ENCODE measurements around the gene OPCML.

DNA sequence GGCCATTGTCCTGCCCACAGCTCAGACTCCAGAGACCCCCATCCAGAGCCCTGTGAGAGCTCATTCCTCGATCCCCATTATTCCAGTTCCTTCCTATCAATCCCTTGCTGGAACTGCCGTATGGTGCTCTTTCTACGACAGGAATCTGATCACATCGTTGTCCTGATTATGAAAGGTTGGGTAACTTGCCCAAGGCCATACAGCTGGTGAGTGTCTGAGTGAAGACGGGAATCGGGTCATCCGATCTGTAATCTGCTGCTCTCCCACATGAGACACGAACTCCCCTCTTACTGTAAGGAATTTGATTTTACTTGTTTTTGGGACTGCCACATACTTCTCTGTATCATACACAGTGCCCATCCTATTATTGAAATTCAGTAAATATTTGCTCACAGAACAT, 149.1 kb downstream of the OPCML start:
- TF ChIP-seq EZH2phosphoT487 (IDR thresholded peaks at IDR 0.05; ENCODE audit: borderline replicate concordance) = no peak
- TF ChIP-seq, protein P1, sequence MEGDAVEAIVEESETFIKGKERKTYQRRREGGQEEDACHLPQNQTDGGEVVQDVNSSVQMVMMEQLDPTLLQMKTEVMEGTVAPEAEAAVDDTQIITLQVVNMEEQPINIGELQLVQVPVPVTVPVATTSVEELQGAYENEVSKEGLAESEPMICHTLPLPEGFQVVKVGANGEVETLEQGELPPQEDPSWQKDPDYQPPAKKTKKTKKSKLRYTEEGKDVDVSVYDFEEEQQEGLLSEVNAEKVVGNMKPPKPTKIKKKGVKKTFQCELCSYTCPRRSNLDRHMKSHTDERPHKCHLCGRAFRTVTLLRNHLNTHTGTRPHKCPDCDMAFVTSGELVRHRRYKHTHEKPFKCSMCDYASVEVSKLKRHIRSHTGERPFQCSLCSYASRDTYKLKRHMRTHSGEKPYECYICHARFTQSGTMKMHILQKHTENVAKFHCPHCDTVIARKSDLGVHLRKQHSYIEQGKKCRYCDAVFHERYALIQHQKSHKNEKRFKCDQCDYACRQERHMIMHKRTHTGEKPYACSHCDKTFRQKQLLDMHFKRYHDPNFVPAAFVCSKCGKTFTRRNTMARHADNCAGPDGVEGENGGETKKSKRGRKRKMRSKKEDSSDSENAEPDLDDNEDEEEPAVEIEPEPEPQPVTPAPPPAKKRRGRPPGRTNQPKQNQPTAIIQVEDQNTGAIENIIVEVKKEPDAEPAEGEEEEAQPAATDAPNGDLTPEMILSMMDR (conservative IDR thresholded peaks at IDR 0.05; ENCODE audit: low read length) = no peak
